OCI-LY7 (cell line): Measurements from ENCODE around the gene APOL3. TPM values are rescaled to one million over a fixed set of nuclear protein-coding genes. Genes with fewer than 3 reads are reported as not detected.

Source experiments
- BruUV-seq: library from RNA; stranded (reverse); fragments of 400-500 nt; replicated peaks from 2 replicates; lab custom pipeline; 2021; lab: Mats Ljungman, UMichigan
- CTCF ChIA-PET: fragments of 300-600 bp; sonication (Branson Sonifier 250); formaldehyde crosslinking; loops from one replicate; lab custom pipeline; 2022; ENCODE audit warnings: antibody characterized with exemption; ENCODE audit not compliant: unreplicated experiment; lab: Charles Lee
- POLR2A ChIA-PET: fragments of 300-600 bp; sonication (Branson Sonifier 250); formaldehyde crosslinking; loops from one replicate; lab custom pipeline; 2022; ENCODE audit warnings: antibody characterized with exemption; lab: Charles Lee
- DNase-seq: peaks from one replicate; pipeline ENCODE4 v3.0.0-alpha.2; 2015; ENCODE audit warnings: low spot score
- H2AFZ ChIP-seq: fragments of 200-600 bp; sonication (generic), shearing (Covaris generic); 2 replicates; pipeline ENCODE4 v1.6.1; 2014; ENCODE audit warnings: mild to moderate bottlenecking, antibody characterized with exemption, low read length, moderate library complexity
- H3K27ac ChIP-seq: fragments of 200-600 bp; sonication (generic); 2 replicates; pipeline ENCODE4 v1.5.1; 2014; ENCODE audit warnings: mixed run types, low read depth, mild to moderate bottlenecking, moderate library complexity, low read length, inconsistent platforms; ENCODE audit not compliant: poor library complexity, severe bottlenecking
- H3K36me3 ChIP-seq: fragments of 200-600 bp; sonication (generic); 2 replicates; pipeline ENCODE4 v1.6.1; 2014; ENCODE audit warnings: mild to moderate bottlenecking, antibody characterized with exemption, low read length, moderate library complexity, mixed read lengths; ENCODE audit not compliant: insufficient read depth
- H3K4me1 ChIP-seq: fragments of 200-600 bp; sonication (generic); 2 replicates; pipeline ENCODE4 v1.5.1; 2014; ENCODE audit warnings: mild to moderate bottlenecking, low read length; ENCODE audit not compliant: insufficient read depth, poor library complexity, severe bottlenecking
- H3K4me2 ChIP-seq: fragments of 200-600 bp; sonication (generic); 2 replicates; pipeline ENCODE4 v1.6.1; 2014; ENCODE audit warnings: mild to moderate bottlenecking, low read length
- H3K4me3 ChIP-seq: fragments of 200-600 bp; sonication (generic); 2 replicates; pipeline ENCODE4 v1.5.1; 2014; ENCODE audit warnings: mild to moderate bottlenecking, low read depth, low read length; ENCODE audit not compliant: poor library complexity, severe bottlenecking
- H3K79me2 ChIP-seq: fragments of 200-600 bp; sonication (generic); 2 replicates; pipeline ENCODE4 v1.6.1; 2016; ENCODE audit warnings: low read depth, mild to moderate bottlenecking, low read length, moderate library complexity, mixed read lengths; ENCODE audit not compliant: insufficient read depth
- H3K9me2 ChIP-seq: fragments of 200-600 bp; sonication (generic); 2 replicates; pipeline ENCODE4 v1.6.1; 2016; ENCODE audit warnings: mild to moderate bottlenecking, low read length, mixed read lengths; ENCODE audit not compliant: insufficient read depth
- H3K9me3 ChIP-seq: fragments of 200-600 bp; sonication (generic); 2 replicates; pipeline ENCODE4 v1.6.1; 2014; ENCODE audit warnings: mild to moderate bottlenecking, mixed run types, low read length, mixed read lengths
- H4K20me1 ChIP-seq: fragments of 200-600 bp; sonication (generic); 2 replicates; pipeline ENCODE4 v1.6.1; 2014; ENCODE audit warnings: mild to moderate bottlenecking, antibody characterized with exemption, low read length, moderate library complexity, mixed read lengths; ENCODE audit not compliant: insufficient read depth
- CTCF ChIP-seq: fragments of 200-600 bp; sonication (generic); conservative IDR thresholded peaks from 2 replicates; pipeline ENCODE4 v1.5.1; 2014; ENCODE audit warnings: mild to moderate bottlenecking, antibody characterized with exemption, low read length, moderate library complexity, mixed read lengths
- EZH2phosphoT487 ChIP-seq: fragments of 200-600 bp; sonication (generic); IDR thresholded peaks from 2 replicates; pipeline ENCODE4 v1.6.1; 2018; ENCODE audit warnings: low read depth, borderline replicate concordance, mild to moderate bottlenecking, mixed run types, antibody characterized with exemption, low read length, moderate library complexity, mixed read lengths
- intact Hi-C: fragments of 100-400 bp; cut with micrococcal nuclease; formaldehyde crosslinking; loops from one replicate; pipeline ENCODE4 v1.10.0; 2022; ENCODE audit not compliant: unreplicated experiment
- total RNA-seq, 2 experiments: library from RNA; depleted of rRNA in 1 of 2; stranded (reverse); fragments of >200 nt in 1 of 2; shearing (Covaris generic) in 1 of 2; gene quantifications; 2 replicates each; pipeline ENCODE4 v1.2.3, GENCODE V29; 2014 to 2022

APOL3 gene
- total RNA-seq, 2 experiments from 2014 or later, result 10.7 to 19.6 TPM

- intact Hi-C loops, result no loop called here
- H3K4me2 ChIP-seq, result no peak overlapping the region
- no TSS peak for BruUV-seq
- no peaks in the 10 kb centered on the region for H3K79me2 ChIP-seq
- no peak for DNase-seq
- CTCF ChIA-PET, result no interaction called here
- no peaks in the 10 kb centered on the region for H3K36me3 ChIP-seq
- no peak overlapping the region for H3K27ac ChIP-seq
- H3K4me1 ChIP-seq, result peaks cover 9% of the 10 kb centered on the region
- no peaks in the 10 kb centered on the region for H3K9me3 ChIP-seq
- no peak overlapping the region for H3K4me3 ChIP-seq
- H2AFZ ChIP-seq, result no peak overlapping the region
- POLR2A ChIA-PET, result no interaction called here
- TF ChIP-seq EZH2phosphoT487, result no peak
- TF ChIP-seq CTCF, result no peak
- no peaks in the 10 kb centered on the region for H4K20me1 ChIP-seq
- H3K9me2 ChIP-seq, result no peaks in the 10 kb centered on the region
Measured at GRCh38 chr22:36111316-36111715, 49.2 kb downstream of the APOL3 start.

- no peak for DNase-seq
- no peaks in the 10 kb centered on the region for H3K9me3 ChIP-seq
- no peaks in the 10 kb centered on the region for H3K9me2 ChIP-seq
- H3K4me3 ChIP-seq, result no peak overlapping the region
- peaks cover 9% of the 10 kb centered on the region for H3K4me1 ChIP-seq
- no peaks in the 10 kb centered on the region for H3K36me3 ChIP-seq
- H4K20me1 ChIP-seq, result no peaks in the 10 kb centered on the region
- intact Hi-C loops, result no loop called here
- ChIA-PET POLR2A (no interaction called here), CTCF (no interaction called here)
- no peak overlapping the region for H3K4me2 ChIP-seq
- no TSS peak for BruUV-seq
- H2AFZ ChIP-seq, result no peak overlapping the region
- no peak overlapping the region for H3K27ac ChIP-seq
- TF ChIP-seq EZH2phosphoT487 (no peak), CTCF (no peak)
- H3K79me2 ChIP-seq, result no peaks in the 10 kb centered on the region
Measured at GRCh38 chr22:36110306-36110881, 50.2 kb downstream of the APOL3 start.

- CTCF ChIA-PET, result no interaction called here
- POLR2A ChIA-PET, result interaction anchor here (0.6 kb wide), 1 partner anchor 185 kb away, joined by 3 read pairs; no protein-coding TSS in a partner anchor
- no peaks in the 10 kb centered on the region for H3K9me3 ChIP-seq
- peak overlapping the region; percentile 31 for H3K4me2 ChIP-seq
- H3K9me2 ChIP-seq, result no peaks in the 10 kb centered on the region
- H3K4me3 ChIP-seq, result no peak overlapping the region
- H3K27ac ChIP-seq, result no peak overlapping the region
- no peaks in the 10 kb centered on the region for H4K20me1 ChIP-seq
- H3K79me2 ChIP-seq, result no peaks in the 10 kb centered on the region
- peaks cover 16% of the 10 kb centered on the region for H3K4me1 ChIP-seq
- DNase-seq, result peak; percentile 16
- no peaks in the 10 kb centered on the region for H3K36me3 ChIP-seq
- TF ChIP-seq CTCF (no peak), EZH2phosphoT487 (no peak)
- intact Hi-C loops, result no loop called here
- no TSS peak for BruUV-seq
- H2AFZ ChIP-seq, result no peak overlapping the region
Measured at GRCh38 chr22:36107436-36107835, 53.1 kb downstream of the APOL3 start.
